Endothelial cell (in vitro differentiated cells): ENCODE results near the gene ETFRF1. TPM values are rescaled to one million over a fixed set of nuclear protein-coding genes. Genes with fewer than 3 reads are reported as not detected.

Experiments
- DNase-seq: peaks from one replicate; pipeline ENCODE4 v3.0.0; 2021; ENCODE audit warnings: low spot score
- H3K27ac Mint-ChIP-seq: one replicate; pipeline ENCODE4 v1.8.0; 2021; ENCODE audit warnings: mixed read lengths, inconsistent platforms; ENCODE audit not compliant: unreplicated experiment
- H3K27me3 Mint-ChIP-seq: one replicate; pipeline ENCODE4 v1.8.0; 2021; ENCODE audit warnings: mild to moderate bottlenecking, moderate library complexity, mixed read lengths, inconsistent platforms; ENCODE audit not compliant: unreplicated experiment
- H3K36me3 Mint-ChIP-seq: one replicate; pipeline ENCODE4 v1.8.0; 2021; ENCODE audit warnings: mild to moderate bottlenecking, low read depth, mixed read lengths, inconsistent platforms; ENCODE audit not compliant: unreplicated experiment
- H3K4me1 Mint-ChIP-seq: one replicate; pipeline ENCODE4 v1.8.0; 2021; ENCODE audit warnings: mild to moderate bottlenecking, mixed read lengths, inconsistent platforms; ENCODE audit not compliant: unreplicated experiment
- H3K4me3 Mint-ChIP-seq: one replicate; pipeline ENCODE4 v1.8.0; 2021; ENCODE audit warnings: mild to moderate bottlenecking, mixed read lengths, inconsistent platforms; ENCODE audit not compliant: unreplicated experiment
- H3K9me3 Mint-ChIP-seq: one replicate; pipeline ENCODE4 v1.8.0; 2021; ENCODE audit warnings: mixed read lengths, inconsistent platforms; ENCODE audit not compliant: unreplicated experiment
- total RNA-seq: library from RNA; stranded (reverse); fragmentation: NEBNext Ultra II Directional; extraction: Animal tissue kit (Norgen Biotek cat#: 25700); gene quantifications from one replicate; pipeline ENCODE4 v1.2.1, GENCODE V29; 2021; ENCODE audit not compliant: unreplicated experiment
- TF ChIP-seq, protein P1 (sequence below): fragments of 200-600 bp; sonication (generic); IDR thresholded peaks from one replicate; pipeline ENCODE4 v1.5.0; 2021; ENCODE audit warnings: antibody characterized with exemption; ENCODE audit not compliant: unreplicated experiment

ETFRF1 gene
- total RNA-seq, 1 donor from 2014 or later: 10.1 TPM

DNA sequence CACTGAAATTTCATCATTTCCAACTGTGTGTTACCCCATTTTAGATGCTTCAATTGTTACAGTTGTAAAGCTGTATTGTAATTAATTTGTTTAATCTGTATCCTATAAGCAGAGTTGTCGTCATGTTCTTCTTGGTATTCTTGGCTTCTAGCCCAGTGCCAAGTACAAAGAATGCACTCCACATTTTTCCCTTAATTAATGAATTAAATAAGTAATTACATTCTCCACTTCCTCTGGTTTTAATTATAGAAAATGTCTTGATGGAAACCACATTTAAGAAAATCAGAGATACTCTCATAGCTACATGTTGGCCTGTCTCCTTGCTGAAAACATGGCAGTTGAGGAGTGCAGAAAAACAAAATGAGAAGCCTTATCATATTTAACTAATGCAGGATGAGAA lies 823 bp upstream of the ETFRF1 start:
- Mint-ChIP-seq H3K9me3 (no peaks in the 10 kb centered on the region), H3K27ac (peak overlapping the region; percentile 99), H3K4me3 (peak overlapping the region; percentile 96), H3K4me1 (peaks cover 15% of the 10 kb centered on the region), H3K36me3 (peaks cover 4% of the 10 kb centered on the region), H3K27me3 (peaks cover 17% of the 10 kb centered on the region)
- TF ChIP-seq, protein P1, sequence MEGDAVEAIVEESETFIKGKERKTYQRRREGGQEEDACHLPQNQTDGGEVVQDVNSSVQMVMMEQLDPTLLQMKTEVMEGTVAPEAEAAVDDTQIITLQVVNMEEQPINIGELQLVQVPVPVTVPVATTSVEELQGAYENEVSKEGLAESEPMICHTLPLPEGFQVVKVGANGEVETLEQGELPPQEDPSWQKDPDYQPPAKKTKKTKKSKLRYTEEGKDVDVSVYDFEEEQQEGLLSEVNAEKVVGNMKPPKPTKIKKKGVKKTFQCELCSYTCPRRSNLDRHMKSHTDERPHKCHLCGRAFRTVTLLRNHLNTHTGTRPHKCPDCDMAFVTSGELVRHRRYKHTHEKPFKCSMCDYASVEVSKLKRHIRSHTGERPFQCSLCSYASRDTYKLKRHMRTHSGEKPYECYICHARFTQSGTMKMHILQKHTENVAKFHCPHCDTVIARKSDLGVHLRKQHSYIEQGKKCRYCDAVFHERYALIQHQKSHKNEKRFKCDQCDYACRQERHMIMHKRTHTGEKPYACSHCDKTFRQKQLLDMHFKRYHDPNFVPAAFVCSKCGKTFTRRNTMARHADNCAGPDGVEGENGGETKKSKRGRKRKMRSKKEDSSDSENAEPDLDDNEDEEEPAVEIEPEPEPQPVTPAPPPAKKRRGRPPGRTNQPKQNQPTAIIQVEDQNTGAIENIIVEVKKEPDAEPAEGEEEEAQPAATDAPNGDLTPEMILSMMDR: no peak
- no peak for DNase-seq

DNA sequence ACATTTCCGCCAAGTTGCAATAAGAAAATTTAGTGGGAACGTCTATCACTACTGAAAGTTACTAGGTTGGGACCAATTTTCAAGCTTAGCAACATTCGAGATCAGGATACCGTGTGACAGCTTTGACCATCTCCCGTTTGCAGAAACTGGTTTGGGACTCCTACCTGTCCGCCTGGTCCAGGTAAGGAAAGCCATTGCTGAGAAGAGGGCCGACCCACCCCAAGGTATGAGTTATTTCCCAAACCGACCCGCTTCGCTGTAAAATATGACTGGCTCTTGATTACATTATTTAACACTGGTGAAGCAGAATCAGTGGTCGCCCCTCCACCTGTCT lies 348 bp upstream of the ETFRF1 start:
- H3K9me3 Mint-ChIP-seq: no peaks in the 10 kb centered on the region
- DNase-seq: no peak
- H3K27me3 Mint-ChIP-seq: peaks cover 17% of the 10 kb centered on the region
- peaks cover 4% of the 10 kb centered on the region for H3K36me3 Mint-ChIP-seq
- TF ChIP-seq, protein P1: no peak
- peak overlapping the region; percentile 96 for H3K4me3 Mint-ChIP-seq
- peak overlapping the region; percentile 99 for H3K27ac Mint-ChIP-seq
- peaks cover 15% of the 10 kb centered on the region for H3K4me1 Mint-ChIP-seq

DNA sequence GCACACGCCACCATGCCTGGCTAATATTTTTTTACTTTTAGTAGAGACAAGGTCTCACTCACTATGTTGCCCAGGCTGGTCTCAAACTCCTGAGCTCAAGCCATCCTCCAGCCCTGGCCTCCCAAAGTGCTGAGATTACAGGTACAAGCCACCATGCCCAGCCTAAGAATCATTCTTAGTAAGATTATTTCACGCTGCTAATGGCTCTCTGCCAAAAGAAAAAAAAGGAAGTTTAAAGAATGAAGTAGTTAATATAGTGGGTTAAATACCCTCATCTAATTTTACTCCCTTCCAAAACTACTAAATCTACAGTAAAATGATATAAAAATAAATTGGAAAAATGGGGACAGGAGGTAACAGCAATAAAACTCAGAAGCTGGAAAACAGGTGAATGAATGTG lies 2.6 kb downstream of the ETFRF1 start:
- Mint-ChIP-seq H3K27me3 (peaks cover 15% of the 10 kb centered on the region), H3K36me3 (peaks cover 4% of the 10 kb centered on the region), H3K27ac (no peak overlapping the region), H3K4me1 (peaks cover 15% of the 10 kb centered on the region), H3K4me3 (no peak overlapping the region), H3K9me3 (no peaks in the 10 kb centered on the region)
- TF ChIP-seq, protein P1: no peak
- DNase-seq: no peak

DNA sequence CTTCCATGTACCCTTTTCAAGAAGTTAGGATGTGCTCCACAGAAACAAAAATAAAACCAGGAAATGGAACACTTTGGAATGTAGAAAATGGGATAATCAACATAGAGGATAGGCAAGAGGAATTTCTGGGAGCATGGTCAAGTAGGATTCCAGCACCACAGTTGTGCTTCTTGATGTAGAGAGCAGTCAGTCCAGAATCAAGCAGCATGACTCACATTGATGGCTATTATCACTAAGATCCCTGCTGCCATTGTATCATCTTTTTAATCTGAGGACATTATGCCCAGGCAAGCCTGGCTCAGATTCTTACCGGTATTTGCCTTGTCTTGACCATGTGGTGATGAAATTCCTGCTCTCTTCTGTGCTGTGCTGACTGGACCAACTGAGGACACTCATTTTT lies 5.7 kb downstream of the ETFRF1 start:
- Mint-ChIP-seq H3K9me3 (no peaks in the 10 kb centered on the region), H3K27ac (peak overlapping the region; percentile 33), H3K36me3 (peaks cover 4% of the 10 kb centered on the region), H3K4me3 (no peak overlapping the region), H3K27me3 (peaks cover 4% of the 10 kb centered on the region), H3K4me1 (peaks cover 6% of the 10 kb centered on the region)
- TF ChIP-seq, protein P1: no peak
- DNase-seq: no peak

DNA sequence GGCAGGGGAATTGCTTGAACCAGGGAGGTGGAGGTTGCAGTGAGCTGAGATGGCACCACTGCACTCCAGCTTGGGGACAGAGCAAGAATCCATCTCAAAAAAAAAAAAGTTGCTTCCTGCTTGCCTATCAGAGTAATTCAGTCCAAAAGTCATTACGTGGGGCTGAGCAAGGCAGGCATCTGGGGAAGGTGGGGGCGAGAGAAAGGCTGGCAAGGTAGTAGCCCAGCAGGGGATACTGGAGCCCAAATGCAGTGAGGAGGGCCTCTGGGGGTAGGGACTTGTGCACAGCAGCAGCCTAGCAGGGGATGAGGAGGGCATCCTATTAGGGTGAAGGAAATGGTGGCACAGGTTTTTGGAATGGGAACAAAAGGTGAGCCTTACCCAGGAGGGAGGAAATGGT lies 7.1 kb downstream of the ETFRF1 start:
- Mint-ChIP-seq H3K27ac (no peak overlapping the region), H3K4me1 (no peaks in the 10 kb centered on the region), H3K36me3 (no peaks in the 10 kb centered on the region), H3K9me3 (no peaks in the 10 kb centered on the region), H3K27me3 (no peaks in the 10 kb centered on the region), H3K4me3 (no peak overlapping the region)
- TF ChIP-seq, protein P1: no peak
- DNase-seq: no peak
